NCI-H2196 treated with DMSO at 0.1 percent for 48 hours (cell line): ENCODE results near the gene WASF2.
"Not testable (repeated sequence)": the region's sequence is repeated elsewhere in the genome, so short reads cannot be mapped to it uniquely, and the experiment has no call there.

Experiments used
- DNase-seq: peaks from one replicate; lab custom pipeline; 2025; ENCODE audit not compliant: unreplicated experiment; lab: John Stamatoyannopoulos, UW

The WASF2 gene, protein sequence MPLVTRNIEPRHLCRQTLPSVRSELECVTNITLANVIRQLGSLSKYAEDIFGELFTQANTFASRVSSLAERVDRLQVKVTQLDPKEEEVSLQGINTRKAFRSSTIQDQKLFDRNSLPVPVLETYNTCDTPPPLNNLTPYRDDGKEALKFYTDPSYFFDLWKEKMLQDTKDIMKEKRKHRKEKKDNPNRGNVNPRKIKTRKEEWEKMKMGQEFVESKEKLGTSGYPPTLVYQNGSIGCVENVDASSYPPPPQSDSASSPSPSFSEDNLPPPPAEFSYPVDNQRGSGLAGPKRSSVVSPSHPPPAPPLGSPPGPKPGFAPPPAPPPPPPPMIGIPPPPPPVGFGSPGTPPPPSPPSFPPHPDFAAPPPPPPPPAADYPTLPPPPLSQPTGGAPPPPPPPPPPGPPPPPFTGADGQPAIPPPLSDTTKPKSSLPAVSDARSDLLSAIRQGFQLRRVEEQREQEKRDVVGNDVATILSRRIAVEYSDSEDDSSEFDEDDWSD

GRCh38 chr1:27489973-27490741, at the start of gene WASF2:
TSS of gene WASF2 (minus strand) at chr1:27490167. CDS start at chr1:27428890, 61,277 bp downstream.
- peak; percentile 88 for DNase-seq

- DNase-seq = no peak
These were observed 48.8 kb upstream of the WASF2 start for GRCh38 chr1:27538793-27539192.

DNA sequence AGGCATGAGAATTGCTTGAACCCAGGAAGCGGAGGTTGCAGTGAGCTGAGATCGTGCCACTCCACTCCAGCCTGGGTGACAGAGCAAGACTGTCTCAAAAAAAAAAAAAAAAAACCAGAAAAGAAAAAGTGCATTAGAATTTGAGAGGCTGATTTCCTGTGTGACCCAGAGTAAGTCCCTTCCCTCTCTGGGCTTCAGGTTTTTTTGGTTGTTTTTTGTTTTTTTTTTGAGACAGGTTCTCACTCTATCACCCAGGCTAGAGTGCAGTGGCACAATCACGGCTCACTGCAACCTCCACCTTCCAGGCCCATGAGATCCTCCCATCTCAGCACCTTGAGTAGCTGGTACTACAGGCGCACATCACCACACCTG, 48.3 kb upstream of the WASF2 start:
- not testable (repeated sequence) for DNase-seq

DNA sequence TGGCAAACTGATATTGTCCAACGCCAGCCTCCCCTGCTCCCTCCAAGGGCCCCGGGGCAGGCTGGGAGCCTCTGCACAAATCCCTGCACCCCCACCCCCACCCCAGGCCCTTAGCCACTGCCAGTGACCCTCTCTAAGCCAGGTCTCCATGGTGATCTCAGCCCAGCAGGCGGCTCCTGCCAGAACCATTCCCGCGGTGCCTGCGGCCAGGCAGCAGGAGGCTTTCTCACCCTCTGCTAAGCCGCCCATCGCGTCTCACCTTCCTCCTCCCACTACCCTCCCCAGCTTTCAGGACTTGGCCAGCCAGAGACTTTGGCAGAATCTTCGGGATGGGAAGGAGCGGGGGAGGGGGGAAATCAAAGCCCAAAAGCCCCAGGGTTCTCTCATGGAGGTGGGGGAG, 46.8 kb upstream of the WASF2 start:
- DNase-seq = peak; percentile 81

- DNase-seq = no peak
These were observed 46.2 kb upstream of the WASF2 start for GRCh38 chr1:27536010-27536757.

- DNase-seq = no peak
These were observed 45.4 kb upstream of the WASF2 start for GRCh38 chr1:27535386-27535785.

DNA sequence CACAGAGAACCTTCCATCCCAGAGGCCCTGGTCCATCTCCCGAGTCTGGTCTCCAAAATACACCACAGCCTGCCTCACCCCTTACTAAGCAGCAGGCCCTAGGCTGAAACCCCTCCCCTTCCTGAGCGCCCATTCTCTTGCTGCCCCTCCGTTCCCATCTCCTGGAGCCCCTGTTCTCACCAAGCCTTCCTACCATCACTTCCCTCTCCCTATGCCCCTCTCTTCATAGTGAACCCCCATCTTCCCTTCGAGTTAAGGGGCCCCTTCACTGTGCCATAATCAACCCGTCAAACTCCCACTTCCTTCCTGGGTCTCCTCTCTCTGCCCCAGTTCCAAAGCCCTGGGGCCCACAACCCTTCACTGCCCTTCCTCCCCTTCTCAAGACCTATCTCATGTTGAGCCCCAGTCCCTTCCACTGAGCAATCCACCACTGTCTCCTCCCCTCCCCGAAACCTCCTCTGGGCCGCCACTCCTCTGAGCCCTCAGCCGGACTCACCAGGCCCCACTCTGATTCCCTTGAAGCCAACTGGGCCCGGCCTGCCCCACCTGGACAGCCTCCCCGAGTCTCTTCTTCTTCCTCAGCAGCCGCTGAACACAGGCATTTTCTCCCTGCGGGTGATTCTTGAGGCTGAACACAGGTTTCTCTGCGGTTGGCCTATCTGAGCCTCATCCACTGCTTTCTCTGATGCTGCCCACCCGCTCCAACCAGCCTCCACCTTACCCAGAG, 42.2 kb upstream of the WASF2 start:
- no peak for DNase-seq

GRCh38 chr1:27530192-27530591, 40.2 kb upstream of the WASF2 start:
- DNase-seq = no peak

DNA sequence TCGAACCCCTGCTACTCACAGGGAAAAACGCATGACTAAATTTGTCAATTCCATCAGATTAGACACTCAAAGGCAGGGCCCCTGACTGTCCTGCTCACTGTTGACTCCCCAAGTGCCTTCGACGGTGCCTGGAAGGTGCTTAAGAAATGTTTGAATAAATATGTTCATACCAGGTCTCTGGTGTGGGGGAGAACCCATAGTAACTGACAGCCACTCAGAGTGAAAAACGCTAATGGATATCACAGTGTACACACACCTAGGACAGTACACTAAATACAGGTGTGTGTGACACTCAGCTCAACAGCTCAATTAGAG, 39.7 kb upstream of the WASF2 start:
- DNase-seq = no peak

DNA sequence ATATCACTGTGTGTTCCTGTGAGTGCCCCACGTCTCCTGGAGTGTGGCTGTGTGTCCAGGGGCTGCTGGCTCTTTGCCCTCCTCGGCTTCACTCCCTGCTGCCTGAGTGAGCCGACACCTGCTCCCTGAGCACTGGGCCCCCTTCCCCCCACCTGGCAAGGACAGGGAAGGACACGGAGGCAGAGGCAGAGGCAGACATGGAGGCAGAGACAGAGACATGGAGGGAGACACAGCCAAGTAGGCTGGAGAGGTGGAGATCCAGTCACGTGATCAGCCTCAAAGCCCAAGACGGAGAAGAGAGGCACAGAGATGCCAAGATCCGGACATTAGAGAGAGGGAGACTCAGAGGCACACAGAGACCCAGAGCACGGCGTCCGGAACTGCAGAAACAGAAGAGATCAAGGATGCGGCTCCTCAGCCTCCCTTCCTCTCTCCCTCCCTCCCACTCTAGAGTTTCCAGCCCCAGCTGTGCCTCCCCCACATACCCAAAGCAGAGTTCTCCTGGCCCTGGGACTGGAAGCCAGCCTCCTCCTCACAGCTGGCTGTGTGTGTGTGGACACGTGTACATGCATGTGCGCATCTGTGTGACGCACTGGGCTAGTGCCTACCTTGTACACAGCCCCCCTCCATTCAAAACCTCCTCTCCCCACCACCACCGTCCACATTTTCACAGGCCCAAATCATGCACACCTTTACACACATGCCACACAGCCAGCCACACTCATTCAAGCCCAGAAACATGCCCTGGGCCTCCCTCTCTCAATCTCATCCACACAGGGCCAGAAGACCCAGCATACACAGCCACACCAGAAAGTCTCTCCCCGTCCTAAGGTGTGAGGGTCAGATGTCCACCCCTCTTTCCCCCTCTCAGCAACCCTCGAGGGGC, 39.1 kb upstream of the WASF2 start:
- peak; percentile 74 for DNase-seq

GRCh38 chr1:27527890-27528817, 38.2 kb upstream of the WASF2 start:
- DNase-seq = peak; percentile 84

DNA sequence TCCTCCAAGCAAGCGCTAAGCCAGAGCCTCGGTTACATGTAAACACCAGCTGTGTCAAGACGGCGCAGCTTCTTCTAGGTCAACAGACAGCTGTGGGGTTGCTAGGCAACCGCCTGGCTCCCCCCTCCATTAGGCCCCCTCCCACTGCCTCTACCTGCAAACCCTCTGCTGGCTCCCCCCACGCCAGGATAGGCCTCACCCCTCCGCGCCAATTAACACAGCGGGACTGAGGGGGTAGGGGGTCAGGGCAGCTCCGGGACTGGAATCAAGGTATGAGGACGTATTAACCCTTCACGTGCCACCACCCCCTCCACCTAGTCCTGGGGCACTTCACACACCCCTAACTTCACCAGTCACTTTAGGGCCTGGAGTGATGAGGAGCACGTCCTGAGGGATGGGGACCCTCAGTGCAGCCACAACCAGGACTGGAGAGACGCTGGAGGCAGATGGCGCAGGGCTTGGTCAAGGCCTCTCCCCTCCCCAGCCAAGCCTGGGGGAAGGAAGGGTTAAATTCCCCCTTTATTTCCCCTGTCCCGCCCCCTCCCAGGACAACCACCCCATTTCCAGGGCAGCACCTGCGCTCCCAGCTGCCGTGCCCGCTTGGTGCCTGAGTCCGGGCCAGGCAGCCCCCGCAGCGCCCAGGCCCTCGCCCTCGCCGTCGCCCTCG, 37.4 kb upstream of the WASF2 start:
- DNase-seq = peak; percentile 96

GRCh38 chr1:27526569-27527222, 36.7 kb upstream of the WASF2 start:
- DNase-seq = no peak

- DNase-seq = no peak
These were observed 35.6 kb upstream of the WASF2 start for GRCh38 chr1:27525296-27526272.

DNA sequence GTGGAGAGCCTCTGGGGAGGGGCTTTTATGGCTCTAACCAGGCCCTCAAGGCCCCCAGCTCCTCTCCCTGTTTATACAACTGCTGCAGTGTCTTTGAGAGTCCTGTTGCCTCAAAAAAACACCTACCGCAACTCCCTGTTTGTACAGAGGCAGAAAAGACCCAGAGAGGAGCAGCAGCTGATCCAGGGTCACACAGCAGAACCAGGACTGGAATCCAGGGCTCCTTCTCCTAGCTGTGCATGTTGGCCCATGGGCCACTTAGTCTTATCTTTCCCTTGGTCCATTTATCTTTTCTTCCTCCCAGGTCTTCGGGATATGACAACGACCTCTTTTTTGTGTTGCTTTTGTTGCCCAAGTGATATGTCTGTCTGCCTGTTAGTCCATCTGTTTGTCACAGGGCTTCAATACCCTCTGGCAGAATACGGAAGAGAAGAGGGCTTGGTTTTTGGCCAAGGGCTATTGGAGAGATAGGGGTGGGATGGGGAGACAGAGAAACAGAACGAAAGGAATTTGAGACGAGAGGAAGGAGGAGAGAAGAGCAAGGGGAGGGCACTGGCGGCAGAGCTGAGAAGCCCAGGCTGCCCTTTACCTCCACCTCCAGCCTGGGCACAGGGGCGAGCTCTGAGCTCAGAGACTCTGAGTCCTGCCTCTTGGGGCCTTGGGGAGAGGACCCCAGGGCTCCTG, 33.5 kb upstream of the WASF2 start:
- no peak for DNase-seq
